COR-L47 (cell line): ENCODE results near the gene EBLN2.

ENCODE experiments used
- DNase-seq: peaks from one replicate; lab custom pipeline; 2025; lab: John Stamatoyannopoulos, UW

The EBLN2 gene

DNA sequence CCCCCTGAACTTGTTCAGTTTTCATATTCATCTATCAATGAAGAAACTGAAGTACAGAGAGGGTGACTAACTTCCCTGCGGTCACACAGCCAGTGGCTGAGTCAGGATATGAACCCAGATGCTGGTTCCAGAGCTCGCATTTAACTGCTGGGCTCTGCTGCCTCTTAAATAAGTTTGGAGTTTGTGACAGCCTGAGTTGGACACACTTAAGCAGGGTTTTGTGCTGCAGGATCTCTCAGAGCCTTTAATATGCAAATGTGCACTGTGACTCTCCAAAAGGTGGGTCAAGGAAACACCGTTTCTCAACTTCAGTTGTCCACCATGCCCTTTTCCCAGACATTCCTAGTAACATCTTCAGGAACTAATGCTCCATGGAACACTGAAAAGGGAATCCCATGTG lies 45.8 kb downstream of the EBLN2 start:
- DNase-seq: no peak

DNA sequence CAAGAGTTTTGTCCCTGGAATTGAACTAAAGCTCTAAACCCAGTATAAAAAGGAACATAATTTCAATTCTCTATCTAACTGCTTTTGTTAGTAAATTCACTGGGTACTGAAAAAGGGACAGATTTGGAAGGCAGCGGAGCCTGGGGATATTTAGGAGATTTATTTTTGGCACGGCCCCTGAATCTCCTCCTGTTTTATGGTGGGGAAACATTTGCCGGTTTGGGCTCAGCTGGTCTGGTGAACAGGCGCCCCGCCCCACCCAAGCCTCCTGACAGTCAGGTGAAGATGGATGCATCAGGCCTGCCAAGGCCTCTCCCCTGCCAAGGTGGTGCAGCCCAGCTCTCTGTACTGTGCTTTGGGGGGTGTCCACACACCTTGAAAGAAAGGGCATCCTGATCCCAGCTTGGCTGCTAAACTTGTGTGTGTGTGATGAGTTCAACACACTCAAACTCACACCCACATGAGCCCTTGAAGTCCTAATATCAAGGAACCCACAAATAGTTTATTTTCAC lies 46.3 kb downstream of the EBLN2 start:
- DNase-seq: no peak

DNA sequence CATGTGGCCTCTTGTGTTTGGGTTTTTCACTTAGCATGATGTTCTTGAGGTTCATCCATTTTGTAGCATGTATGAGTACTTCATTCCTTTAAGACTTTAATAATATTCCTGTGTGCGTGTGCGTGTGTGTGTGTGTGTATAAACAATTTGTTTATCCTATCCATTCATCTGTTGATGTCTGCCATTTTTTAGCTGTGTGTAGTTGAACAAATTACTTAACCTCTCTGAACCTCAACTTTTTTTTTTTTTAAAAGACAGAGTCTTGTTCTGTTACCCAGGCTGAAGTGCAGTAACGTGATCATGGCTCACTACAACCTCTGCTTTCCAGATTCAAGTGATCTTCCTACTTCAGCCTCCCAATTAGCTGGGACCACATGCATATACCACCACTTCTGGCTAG lies 47.3 kb downstream of the EBLN2 start:
- no peak for DNase-seq

GRCh38 chr3:73110530-73110929 lies 49.1 kb downstream of the EBLN2 start:
- DNase-seq: no peak
